Osteocyte (in vitro differentiated cells): ENCODE measurements around the gene AOPEP. TPM values are rescaled to one million over a fixed set of nuclear protein-coding genes. Genes with fewer than 3 reads are reported as not detected.

Experiments
- DNase-seq: peaks from one replicate; pipeline ENCODE4 v3.0.0; 2021; ENCODE audit warnings: mixed read lengths; ENCODE audit not compliant: unreplicated experiment; ENCODE audit errors: extremely low spot score
- H3K27ac Mint-ChIP-seq: one replicate; pipeline ENCODE4 v1.8.0; 2021; ENCODE audit warnings: mild to moderate bottlenecking, mixed read lengths; ENCODE audit not compliant: unreplicated experiment
- H3K27me3 Mint-ChIP-seq: one replicate; pipeline ENCODE4 v1.8.0; 2021; ENCODE audit warnings: mixed read lengths; ENCODE audit not compliant: unreplicated experiment
- H3K36me3 Mint-ChIP-seq: one replicate; pipeline ENCODE4 v1.8.0; 2021; ENCODE audit warnings: mixed read lengths; ENCODE audit not compliant: unreplicated experiment
- H3K4me1 Mint-ChIP-seq: one replicate; pipeline ENCODE4 v1.8.0; 2021; ENCODE audit warnings: mixed read lengths; ENCODE audit not compliant: unreplicated experiment
- H3K4me3 Mint-ChIP-seq: one replicate; pipeline ENCODE4 v1.8.0; 2021; ENCODE audit warnings: mild to moderate bottlenecking, moderate library complexity, mixed read lengths; ENCODE audit not compliant: unreplicated experiment
- H3K9me3 Mint-ChIP-seq: one replicate; pipeline ENCODE4 v1.8.0; 2021; ENCODE audit warnings: mixed read lengths; ENCODE audit not compliant: unreplicated experiment
- total RNA-seq: library from RNA; stranded (reverse); gene quantifications from 2 replicates; pipeline ENCODE4 v1.2.1, GENCODE V29; 2021
- TF ChIP-seq, protein P1 (sequence below): fragments of 200-600 bp; sonication (generic); IDR thresholded peaks from 2 replicates; pipeline ENCODE4 v1.5.0; 2021; ENCODE audit warnings: antibody characterized with exemption, mild to moderate bottlenecking, moderate library complexity

The AOPEP gene
- total RNA-seq, 1 donor from 2014 or later = 108 TPM

DNA sequence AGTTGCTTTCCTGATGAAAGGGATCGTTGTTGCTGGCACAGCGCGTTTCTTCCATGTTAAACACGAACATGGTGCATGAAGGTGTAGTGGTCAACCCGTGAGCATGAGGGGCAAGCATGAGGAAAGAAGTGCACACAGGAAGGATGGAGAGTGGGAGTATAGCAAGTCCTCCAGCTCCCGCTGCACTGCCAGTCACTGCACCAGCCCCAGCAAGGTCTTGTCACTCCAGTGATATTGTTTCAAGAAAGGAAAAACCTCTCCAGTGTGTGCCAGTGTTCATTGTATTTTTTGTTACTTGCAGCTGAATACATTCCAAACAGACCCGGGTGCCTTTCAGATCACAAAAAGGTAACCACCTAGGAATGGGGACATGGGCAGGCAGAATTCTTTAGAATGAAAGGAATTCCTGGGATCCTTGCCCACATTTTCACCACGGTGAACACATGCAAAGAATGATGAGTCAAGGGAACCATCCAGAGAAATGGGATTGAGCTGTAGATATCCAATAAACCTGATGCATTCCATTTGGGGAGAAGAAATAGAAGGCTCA lies 186.3 kb downstream of the AOPEP start:
- Mint-ChIP-seq H3K4me3 (no peak overlapping the region), H3K4me1 (peaks cover 78% of the 10 kb centered on the region), H3K27me3 (no peaks in the 10 kb centered on the region), H3K9me3 (no peaks in the 10 kb centered on the region), H3K36me3 (peaks cover 1% of the 10 kb centered on the region), H3K27ac (peak overlapping the region; percentile 78)
- peak; percentile 46 for DNase-seq
- TF ChIP-seq, protein P1, sequence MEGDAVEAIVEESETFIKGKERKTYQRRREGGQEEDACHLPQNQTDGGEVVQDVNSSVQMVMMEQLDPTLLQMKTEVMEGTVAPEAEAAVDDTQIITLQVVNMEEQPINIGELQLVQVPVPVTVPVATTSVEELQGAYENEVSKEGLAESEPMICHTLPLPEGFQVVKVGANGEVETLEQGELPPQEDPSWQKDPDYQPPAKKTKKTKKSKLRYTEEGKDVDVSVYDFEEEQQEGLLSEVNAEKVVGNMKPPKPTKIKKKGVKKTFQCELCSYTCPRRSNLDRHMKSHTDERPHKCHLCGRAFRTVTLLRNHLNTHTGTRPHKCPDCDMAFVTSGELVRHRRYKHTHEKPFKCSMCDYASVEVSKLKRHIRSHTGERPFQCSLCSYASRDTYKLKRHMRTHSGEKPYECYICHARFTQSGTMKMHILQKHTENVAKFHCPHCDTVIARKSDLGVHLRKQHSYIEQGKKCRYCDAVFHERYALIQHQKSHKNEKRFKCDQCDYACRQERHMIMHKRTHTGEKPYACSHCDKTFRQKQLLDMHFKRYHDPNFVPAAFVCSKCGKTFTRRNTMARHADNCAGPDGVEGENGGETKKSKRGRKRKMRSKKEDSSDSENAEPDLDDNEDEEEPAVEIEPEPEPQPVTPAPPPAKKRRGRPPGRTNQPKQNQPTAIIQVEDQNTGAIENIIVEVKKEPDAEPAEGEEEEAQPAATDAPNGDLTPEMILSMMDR = no peak

DNA sequence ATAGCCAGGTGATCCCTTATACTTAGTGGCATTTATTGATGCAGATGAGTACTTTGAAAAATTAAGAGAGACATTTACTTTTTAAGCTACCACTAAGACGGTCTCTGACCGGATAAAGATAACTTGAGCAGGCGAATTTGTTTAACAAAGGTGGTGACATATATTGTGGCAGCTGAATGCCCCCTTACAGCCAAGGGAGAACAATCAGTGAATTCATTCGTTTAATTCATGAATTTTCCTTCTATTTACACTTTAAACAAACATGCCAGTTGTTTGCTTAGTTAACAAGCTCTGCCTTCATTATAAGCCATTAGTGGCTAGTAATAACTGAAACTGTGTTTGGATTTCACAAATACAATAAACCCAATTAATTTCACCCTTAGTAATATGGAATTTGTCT lies 187.1 kb downstream of the AOPEP start:
- peak overlapping the region; percentile 78 for H3K27ac Mint-ChIP-seq

DNA sequence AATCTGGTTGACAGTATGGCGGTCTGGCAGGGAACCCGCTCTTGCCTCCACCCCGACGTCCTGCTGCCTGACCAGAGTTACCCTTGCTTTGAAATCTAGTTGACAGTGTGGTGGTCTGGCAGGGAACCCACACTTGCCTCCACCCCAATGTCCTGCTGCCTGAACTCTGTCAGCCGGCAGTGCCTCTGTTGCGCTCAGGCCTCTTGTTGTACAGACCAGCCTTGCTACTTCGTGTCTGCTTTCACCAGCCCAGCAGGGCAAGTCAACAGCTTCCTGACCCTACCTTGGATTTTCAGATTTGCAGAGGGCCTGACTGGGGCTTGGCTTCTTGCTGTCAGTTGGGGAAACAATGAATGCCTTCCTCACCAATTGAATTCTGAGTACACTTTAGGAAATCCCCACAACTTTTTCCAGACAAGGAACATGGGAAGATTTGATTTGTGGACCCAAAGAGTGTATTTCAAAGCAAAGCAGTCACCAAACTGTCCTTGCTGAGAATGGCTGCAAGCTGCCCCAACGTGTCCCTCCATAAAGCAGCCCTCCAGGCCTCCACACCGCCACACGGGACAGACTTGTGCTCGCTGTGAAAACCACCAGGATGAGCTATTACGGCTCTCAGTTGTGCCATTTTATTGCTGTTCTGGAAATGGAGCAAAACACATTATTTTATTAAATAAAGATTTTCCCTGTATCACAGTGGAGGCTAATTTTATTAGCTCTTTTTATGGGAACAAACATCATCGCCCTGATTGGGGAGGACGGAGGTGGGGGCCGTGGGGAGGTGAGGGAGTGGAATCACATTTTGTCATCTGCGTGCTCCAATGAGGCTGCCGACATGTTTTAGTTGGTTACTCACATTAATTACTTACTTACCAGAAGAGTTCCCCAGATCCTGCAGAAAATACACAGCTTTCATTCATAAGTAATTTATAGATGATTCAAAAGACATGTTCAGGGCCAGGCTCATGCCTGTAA lies 189.3 kb downstream of the AOPEP start:
- Mint-ChIP-seq H3K27ac (peak overlapping the region; percentile 47), H3K4me1 (peaks cover 82% of the 10 kb centered on the region), H3K9me3 (no peaks in the 10 kb centered on the region), H3K4me3 (no peak overlapping the region), H3K36me3 (peaks cover 1% of the 10 kb centered on the region), H3K27me3 (no peaks in the 10 kb centered on the region)
- DNase-seq = no peak
- TF ChIP-seq, protein P1 = no peak

More for the DNA sequence above, 187.1 kb downstream of the AOPEP start:
- H3K4me1 Mint-ChIP-seq = peaks cover 75% of the 10 kb centered on the region
- peaks cover 1% of the 10 kb centered on the region for H3K36me3 Mint-ChIP-seq
- no peaks in the 10 kb centered on the region for H3K27me3 Mint-ChIP-seq
- no peaks in the 10 kb centered on the region for H3K9me3 Mint-ChIP-seq
- DNase-seq = no peak
- TF ChIP-seq, protein P1 = no peak
- no peak overlapping the region for H3K4me3 Mint-ChIP-seq

DNA sequence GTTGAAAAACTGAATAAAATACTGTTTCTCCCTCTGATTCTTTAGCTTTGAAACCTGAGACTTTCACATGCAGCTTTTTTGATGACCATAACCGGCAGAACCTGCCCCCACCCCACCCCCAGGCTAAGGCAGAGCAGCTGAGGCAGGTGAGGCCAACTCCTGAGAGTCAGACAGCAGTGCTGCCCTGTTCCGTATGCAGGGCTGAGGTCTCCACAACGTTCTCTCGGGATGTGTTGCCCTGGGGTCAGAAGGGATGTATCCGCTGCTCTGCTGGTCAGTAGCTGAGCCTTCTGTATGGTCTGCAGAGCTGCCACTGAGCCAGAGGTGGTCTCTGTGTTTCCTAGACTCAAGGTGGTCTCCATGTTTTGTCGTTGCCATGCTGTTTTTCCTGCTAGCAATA lies 190.5 kb downstream of the AOPEP start:
- DNase-seq = no peak
- H3K27me3 Mint-ChIP-seq = no peaks in the 10 kb centered on the region
- no peak overlapping the region for H3K4me3 Mint-ChIP-seq
- peak overlapping the region; percentile 69 for H3K27ac Mint-ChIP-seq
- H3K36me3 Mint-ChIP-seq = peaks cover 1% of the 10 kb centered on the region
- H3K9me3 Mint-ChIP-seq = no peaks in the 10 kb centered on the region
- H3K4me1 Mint-ChIP-seq = peaks cover 86% of the 10 kb centered on the region
- TF ChIP-seq, protein P1 = no peak
